Esophagus squamous epithelium (tissue), 4 donors: ENCODE results near the gene ZNF107.
"Not testable (repeated sequence)": the region's sequence is repeated elsewhere in the genome, so short reads cannot be mapped to it uniquely, and the experiment has no call there.

Experiments
- POLR2A ChIP-seq, 4 donors: fragments of 450-650 bp; IDR thresholded peaks; one replicate each; pipeline ENCODE4 v1.6.1; 2017; ENCODE audit warnings: antibody characterized with exemption in 4 of 4, mild to moderate bottlenecking in 4 of 4, moderate library complexity in 3 of 4
- TF ChIP-seq, protein P1 (sequence below), 6 experiments: fragments of 450-650 bp in 4 of 6; fragments of 200-600 bp in 2 of 6; sonication (generic) in 2 of 6; IDR thresholded peaks; one replicate each; pipeline ENCODE4 v1.5.1; 2016 to 2019; ENCODE audit warnings: antibody characterized with exemption in 6 of 6, mild to moderate bottlenecking in 4 of 6, moderate library complexity in 4 of 6

DNA sequence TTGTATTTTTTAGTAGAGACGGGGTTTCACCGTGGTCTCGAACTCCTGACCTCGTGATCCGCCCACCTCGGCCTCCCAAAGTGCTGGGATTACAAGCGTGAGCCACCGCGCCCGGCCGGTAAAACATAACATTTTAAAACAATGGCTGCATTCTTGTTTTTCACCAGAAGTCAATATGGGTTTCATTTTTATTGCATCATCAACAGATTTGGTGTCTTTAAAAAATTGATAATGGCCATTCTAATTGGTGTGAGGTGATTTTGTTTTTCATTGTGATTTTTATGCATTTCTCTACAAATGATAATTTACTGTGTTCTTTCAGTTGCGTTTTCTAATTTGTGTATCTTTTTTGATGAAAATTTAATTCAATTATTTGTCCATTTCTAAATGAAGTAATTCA lies 31.9 kb downstream of the ZNF107 start:
- TF ChIP-seq, protein P1, sequence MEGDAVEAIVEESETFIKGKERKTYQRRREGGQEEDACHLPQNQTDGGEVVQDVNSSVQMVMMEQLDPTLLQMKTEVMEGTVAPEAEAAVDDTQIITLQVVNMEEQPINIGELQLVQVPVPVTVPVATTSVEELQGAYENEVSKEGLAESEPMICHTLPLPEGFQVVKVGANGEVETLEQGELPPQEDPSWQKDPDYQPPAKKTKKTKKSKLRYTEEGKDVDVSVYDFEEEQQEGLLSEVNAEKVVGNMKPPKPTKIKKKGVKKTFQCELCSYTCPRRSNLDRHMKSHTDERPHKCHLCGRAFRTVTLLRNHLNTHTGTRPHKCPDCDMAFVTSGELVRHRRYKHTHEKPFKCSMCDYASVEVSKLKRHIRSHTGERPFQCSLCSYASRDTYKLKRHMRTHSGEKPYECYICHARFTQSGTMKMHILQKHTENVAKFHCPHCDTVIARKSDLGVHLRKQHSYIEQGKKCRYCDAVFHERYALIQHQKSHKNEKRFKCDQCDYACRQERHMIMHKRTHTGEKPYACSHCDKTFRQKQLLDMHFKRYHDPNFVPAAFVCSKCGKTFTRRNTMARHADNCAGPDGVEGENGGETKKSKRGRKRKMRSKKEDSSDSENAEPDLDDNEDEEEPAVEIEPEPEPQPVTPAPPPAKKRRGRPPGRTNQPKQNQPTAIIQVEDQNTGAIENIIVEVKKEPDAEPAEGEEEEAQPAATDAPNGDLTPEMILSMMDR (IDR thresholded peaks at IDR 0.05): not testable (repeated sequence)
- not testable (repeated sequence) for TF ChIP-seq POLR2A (IDR thresholded peaks at IDR 0.05)
